ENCODE results near the gene SLC16A7. TPM values are rescaled to one million over a fixed set of nuclear protein-coding genes. Genes with fewer than 3 reads are reported as not detected.

SLC16A7 gene
- total and polyA plus RNA-seq, 2 experiments from 2014 or later, result 15.7 to 49.0 TPM

GRCh38 chr12:59724011-59724695 lies 128.3 kb downstream of the SLC16A7 start:
- in situ Hi-C loops (cut with MboI), result no loop called here
- no peaks in the 10 kb centered on the region for H3K79me2 ChIP-seq (ENCODE audit: insufficient read depth)
- H3K9ac ChIP-seq, result no peak overlapping the region
- peaks cover 6% of the 10 kb centered on the region; the same call in 1 of the 2 replicates for H3F3A ChIP-seq (ENCODE audit: insufficient read depth)
- DNase-seq, result no peak
- no peak overlapping the region for H3K4me3 ChIP-seq
- H3K27me3 ChIP-seq (replicated peaks; ENCODE audit: insufficient read depth), result no peaks in the 10 kb centered on the region
- H3K4me1 ChIP-seq (ENCODE audit: insufficient read depth), result peaks cover 22% of the 10 kb centered on the region
- WGBS, 2 experiments (ENCODE audit: low coverage in 1 of 2, low lambda C conversion rate in 2 of 2, missing lambda C conversion rate in 2 of 2), result 88 to 92% methylated on average over 2 of the region's 2 CpGs
- no peak overlapping the region for H3K4me2 ChIP-seq (ENCODE audit: unreplicated experiment)
- no peaks in the 10 kb centered on the region for H4K20me1 ChIP-seq (ENCODE audit: insufficient read depth)
- peaks cover 3% of the 10 kb centered on the region; the same call in 1 of the 2 replicates for H3K9me2 ChIP-seq (ENCODE audit: insufficient read depth)
- no peak overlapping the region for H2AFZ ChIP-seq
- no peak overlapping the region for H3K27ac ChIP-seq
- no peaks in the 10 kb centered on the region for H3K9me3 ChIP-seq (ENCODE audit: low read depth)
- no peak for TF ChIP-seq EZH2 (IDR thresholded peaks at IDR 0.05; ENCODE audit: insufficient read depth, poor library complexity, severe bottlenecking)
- no peak for TF ChIP-seq EZH2phosphoT487 (IDR thresholded peaks at IDR 0.05; ENCODE audit: insufficient read depth, low read depth)
- H3K36me3 ChIP-seq (ENCODE audit: low read depth), result no peaks in the 10 kb centered on the region

- H3K27ac ChIP-seq, result no peak overlapping the region
- H3K9me2 ChIP-seq (ENCODE audit: insufficient read depth), result no peaks in the 10 kb centered on the region
- TF ChIP-seq EZH2 (IDR thresholded peaks at IDR 0.05; ENCODE audit: insufficient read depth, poor library complexity, severe bottlenecking) (no peak), EZH2phosphoT487 (IDR thresholded peaks at IDR 0.05; ENCODE audit: insufficient read depth, low read depth) (no peak)
- H3K9me3 ChIP-seq (ENCODE audit: low read depth), result no peaks in the 10 kb centered on the region
- DNase-seq, result no peak
- H3K27me3 ChIP-seq (replicated peaks; ENCODE audit: insufficient read depth), result no peaks in the 10 kb centered on the region
- peaks cover 25% of the 10 kb centered on the region for H3K4me1 ChIP-seq (ENCODE audit: insufficient read depth)
- no peaks in the 10 kb centered on the region for H3K79me2 ChIP-seq (ENCODE audit: insufficient read depth)
- in situ Hi-C loops (cut with MboI), result no loop called here
- no peaks in the 10 kb centered on the region for H4K20me1 ChIP-seq (ENCODE audit: insufficient read depth)
- no peak overlapping the region for H3K9ac ChIP-seq
- no peak overlapping the region for H3K4me2 ChIP-seq (ENCODE audit: unreplicated experiment)
- H2AFZ ChIP-seq, result no peak overlapping the region
- no peak overlapping the region for H3K4me3 ChIP-seq
- no peaks in the 10 kb centered on the region for H3K36me3 ChIP-seq (ENCODE audit: low read depth)
- H3F3A ChIP-seq (ENCODE audit: insufficient read depth), result peaks cover 31% of the 10 kb centered on the region
- WGBS, 2 experiments (ENCODE audit: low coverage in 1 of 2, low lambda C conversion rate in 2 of 2, missing lambda C conversion rate in 2 of 2), result 98% methylated on average over 6 to 7 of the region's 8 CpGs
Observed at GRCh38 chr12:59733200-59733599, 137.4 kb downstream of the SLC16A7 start.

- no peak overlapping the region for H3K27ac ChIP-seq
- WGBS, 2 experiments (ENCODE audit: low coverage in 1 of 2, low lambda C conversion rate in 2 of 2, missing lambda C conversion rate in 2 of 2), result 100% methylated on average over 1 of the region's 1 CpG
- no peak for DNase-seq
- H3K4me3 ChIP-seq, result no peak overlapping the region
- H3K27me3 ChIP-seq (replicated peaks; ENCODE audit: insufficient read depth), result no peaks in the 10 kb centered on the region
- in situ Hi-C loops (cut with MboI), result no loop called here
- no peaks in the 10 kb centered on the region for H4K20me1 ChIP-seq (ENCODE audit: insufficient read depth)
- H2AFZ ChIP-seq, result no peak overlapping the region
- H3F3A ChIP-seq (ENCODE audit: insufficient read depth), result peaks cover 36% of the 10 kb centered on the region
- H3K9ac ChIP-seq, result no peak overlapping the region
- peaks cover 31% of the 10 kb centered on the region for H3K4me1 ChIP-seq (ENCODE audit: insufficient read depth)
- no peaks in the 10 kb centered on the region for H3K9me2 ChIP-seq (ENCODE audit: insufficient read depth)
- no peak for TF ChIP-seq EZH2phosphoT487 (IDR thresholded peaks at IDR 0.05; ENCODE audit: insufficient read depth, low read depth)
- no peak for TF ChIP-seq EZH2 (IDR thresholded peaks at IDR 0.05; ENCODE audit: insufficient read depth, poor library complexity, severe bottlenecking)
- no peaks in the 10 kb centered on the region for H3K36me3 ChIP-seq (ENCODE audit: low read depth)
- H3K4me2 ChIP-seq (ENCODE audit: unreplicated experiment), result no peak overlapping the region
- no peaks in the 10 kb centered on the region for H3K79me2 ChIP-seq (ENCODE audit: insufficient read depth)
- no peaks in the 10 kb centered on the region for H3K9me3 ChIP-seq (ENCODE audit: low read depth)
Observed at GRCh38 chr12:59734371-59734770, 138.5 kb downstream of the SLC16A7 start.

- TF ChIP-seq EZH2phosphoT487 (IDR thresholded peaks at IDR 0.05; ENCODE audit: insufficient read depth, low read depth) (no peak), EZH2 (IDR thresholded peaks at IDR 0.05; ENCODE audit: insufficient read depth, poor library complexity, severe bottlenecking) (no peak)
- Histone ChIP-seq H3K79me2 (ENCODE audit: insufficient read depth) (no peaks in the 10 kb centered on the region), H3K4me3 (no peak overlapping the region), H2AFZ (no peak overlapping the region), H3K4me2 (ENCODE audit: unreplicated experiment) (no peak overlapping the region), H3K27me3 (replicated peaks; ENCODE audit: insufficient read depth) (no peaks in the 10 kb centered on the region), H3K27ac (no peak overlapping the region), H3K36me3 (ENCODE audit: low read depth) (no peaks in the 10 kb centered on the region), H3K9me2 (ENCODE audit: insufficient read depth) (no peaks in the 10 kb centered on the region), H3F3A (ENCODE audit: insufficient read depth) (peaks cover 36% of the 10 kb centered on the region), H3K4me1 (ENCODE audit: insufficient read depth) (peaks cover 31% of the 10 kb centered on the region), H3K9ac (no peak overlapping the region), H4K20me1 (ENCODE audit: insufficient read depth) (no peaks in the 10 kb centered on the region), H3K9me3 (ENCODE audit: low read depth) (no peaks in the 10 kb centered on the region)
- no peak for DNase-seq
- in situ Hi-C loops (cut with MboI), result no loop called here
- 97 to 100% methylated on average over 1 of the region's 1 CpG for WGBS, 2 experiments (ENCODE audit: low coverage in 1 of 2, low lambda C conversion rate in 2 of 2, missing lambda C conversion rate in 2 of 2)
Observed at GRCh38 chr12:59735231-59735630, 139.4 kb downstream of the SLC16A7 start.
